ENCODE measurements around the gene NAV3.

DNA sequence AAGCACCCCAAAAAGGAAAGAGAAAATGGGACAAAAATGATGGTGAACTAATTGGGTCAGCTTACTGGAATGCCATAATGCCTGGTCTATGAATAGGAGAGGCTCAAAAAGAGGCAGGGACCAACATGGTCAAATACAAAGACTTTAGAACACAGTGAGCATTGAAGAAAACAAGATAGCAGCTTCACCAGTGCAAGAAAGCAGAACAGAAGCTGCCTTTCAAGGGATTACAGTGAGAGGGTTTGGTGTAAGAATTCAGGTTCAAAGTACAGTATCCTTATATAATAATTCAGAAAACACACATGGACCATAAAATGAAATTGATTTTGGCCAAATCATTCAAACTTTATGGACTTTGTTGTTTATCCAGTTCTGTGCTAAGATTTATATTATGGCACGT lies 162.1 kb downstream of the NAV3 start:
- TF ChIP-seq, protein P1, sequence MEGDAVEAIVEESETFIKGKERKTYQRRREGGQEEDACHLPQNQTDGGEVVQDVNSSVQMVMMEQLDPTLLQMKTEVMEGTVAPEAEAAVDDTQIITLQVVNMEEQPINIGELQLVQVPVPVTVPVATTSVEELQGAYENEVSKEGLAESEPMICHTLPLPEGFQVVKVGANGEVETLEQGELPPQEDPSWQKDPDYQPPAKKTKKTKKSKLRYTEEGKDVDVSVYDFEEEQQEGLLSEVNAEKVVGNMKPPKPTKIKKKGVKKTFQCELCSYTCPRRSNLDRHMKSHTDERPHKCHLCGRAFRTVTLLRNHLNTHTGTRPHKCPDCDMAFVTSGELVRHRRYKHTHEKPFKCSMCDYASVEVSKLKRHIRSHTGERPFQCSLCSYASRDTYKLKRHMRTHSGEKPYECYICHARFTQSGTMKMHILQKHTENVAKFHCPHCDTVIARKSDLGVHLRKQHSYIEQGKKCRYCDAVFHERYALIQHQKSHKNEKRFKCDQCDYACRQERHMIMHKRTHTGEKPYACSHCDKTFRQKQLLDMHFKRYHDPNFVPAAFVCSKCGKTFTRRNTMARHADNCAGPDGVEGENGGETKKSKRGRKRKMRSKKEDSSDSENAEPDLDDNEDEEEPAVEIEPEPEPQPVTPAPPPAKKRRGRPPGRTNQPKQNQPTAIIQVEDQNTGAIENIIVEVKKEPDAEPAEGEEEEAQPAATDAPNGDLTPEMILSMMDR (IDR thresholded peaks at IDR 0.05 in 8 of 11, conservative IDR thresholded peaks at IDR 0.05 in 3 of 11), result no peak
- TF ChIP-seq POLR2AphosphoS5 (IDR thresholded peaks at IDR 0.05), result no peak
- TF ChIP-seq POLR2A (IDR thresholded peaks at IDR 0.05), result no peak

All from spleen (tissue), 7 donors.